Dermis microvascular lymphatic vessel endothelial cell (primary cell): ENCODE measurements around the gene AOAH. TPM values are rescaled to one million over a fixed set of nuclear protein-coding genes. Genes with fewer than 3 reads are reported as not detected.
"Not testable (repeated sequence)": the region's sequence is repeated elsewhere in the genome, so short reads cannot be mapped to it uniquely, and the experiment has no call there.

Source experiments
- DNase-seq, 2 donors: peaks; one replicate each; pipeline versions ENCODE4 v3.0.0 to v3.0.0-alpha.2; 2010; ENCODE audit warnings: low read depth in 2 of 2
- total RNA-seq: library from RNA; depleted of rRNA; stranded (reverse); fragments of >200 nt; gene quantifications from 2 replicates; pipeline ENCODE4 v1.2.1, GENCODE V29; 2014

AOAH gene
- total RNA-seq, 1 donor from 2014 or later = 0.13 TPM

DNA sequence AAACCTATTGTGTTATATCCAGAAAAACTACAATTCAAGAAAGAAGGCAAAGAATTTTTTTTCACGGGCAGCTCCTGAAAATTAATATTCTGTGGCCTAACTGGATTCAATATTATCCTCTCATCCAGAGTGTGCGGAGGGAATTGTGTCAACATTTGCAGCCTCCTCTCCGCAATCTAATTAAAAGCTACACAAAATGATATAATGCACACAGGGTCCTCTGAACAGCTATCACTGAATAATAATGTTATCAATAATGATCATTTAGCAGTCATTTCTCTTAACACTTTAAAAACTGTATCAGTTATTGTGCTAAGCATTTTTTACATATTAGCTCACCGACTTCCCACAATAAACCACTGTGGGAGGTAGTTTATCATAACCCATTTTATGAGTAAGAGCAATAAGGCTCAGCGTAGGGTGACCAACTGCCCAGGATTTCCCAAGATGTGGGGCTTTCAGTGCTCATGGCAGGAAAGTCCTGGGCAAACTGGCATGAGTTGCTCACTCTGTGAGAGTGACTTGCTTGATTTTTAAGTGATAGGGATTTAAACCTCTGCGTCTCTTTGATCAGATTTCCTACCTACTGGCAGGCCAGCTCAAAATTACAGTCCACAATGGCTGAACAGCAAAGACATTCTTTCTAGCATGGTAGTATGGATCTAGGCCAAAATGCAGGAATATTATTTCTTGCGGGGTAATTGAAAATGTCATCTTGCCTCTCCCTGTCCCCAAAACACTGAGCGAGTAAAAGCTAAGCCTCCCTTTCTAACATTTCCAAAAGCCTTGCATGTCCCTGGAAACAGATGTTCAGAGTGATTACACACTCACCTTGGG is 65.7 kb downstream of the AOAH start:
- DNase-seq = peak; percentile 49 to 79

DNA sequence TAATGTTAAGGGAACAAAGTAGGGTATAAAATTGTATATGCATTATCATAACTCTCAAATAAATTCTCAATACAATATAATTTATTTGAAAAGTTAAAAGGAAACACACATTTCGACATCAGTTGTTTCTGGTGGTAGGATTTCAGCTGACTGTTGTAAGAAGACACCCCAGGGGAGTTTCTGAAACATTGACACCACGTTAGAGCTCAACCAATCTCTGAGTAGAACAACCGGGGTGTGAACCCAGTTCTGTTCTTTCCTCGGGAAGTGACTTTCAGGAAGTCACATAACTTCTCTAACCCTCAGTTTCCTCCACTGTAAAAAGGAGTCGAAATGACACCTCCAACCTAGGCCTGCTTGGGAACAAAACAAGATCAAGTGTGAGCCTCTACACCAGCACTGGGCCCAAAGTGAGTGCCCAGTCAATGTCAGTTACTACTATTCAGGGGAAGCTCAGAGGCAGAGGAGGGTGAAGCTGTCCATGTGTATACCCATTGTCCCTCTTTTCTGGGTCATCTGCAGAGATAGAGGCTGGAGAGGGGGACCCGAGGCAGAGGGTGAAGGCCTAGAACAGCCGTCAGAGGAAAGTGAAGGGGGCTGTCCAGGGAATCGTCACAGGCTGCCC is 67.1 kb downstream of the AOAH start:
- no peak for DNase-seq

DNA sequence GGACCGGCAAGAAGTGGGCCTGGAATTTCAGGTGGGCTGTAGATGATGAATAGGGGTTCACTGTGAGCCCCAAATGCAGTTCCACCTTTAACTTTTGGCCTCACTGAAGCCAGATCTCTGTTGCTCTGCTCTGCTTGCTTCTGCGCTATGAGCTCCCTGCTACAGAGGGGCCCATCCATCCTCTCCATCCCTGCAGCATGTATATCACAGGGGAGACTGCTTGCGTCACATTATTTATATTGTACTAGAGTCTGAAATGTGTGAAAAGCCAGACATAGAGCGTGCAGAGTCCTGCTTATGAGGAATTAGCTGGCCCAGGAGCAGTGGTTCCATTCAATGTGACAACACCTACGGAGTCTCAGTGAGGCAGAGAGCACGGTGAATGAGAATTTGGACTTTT is 69.9 kb downstream of the AOAH start:
- DNase-seq = no peak

DNA sequence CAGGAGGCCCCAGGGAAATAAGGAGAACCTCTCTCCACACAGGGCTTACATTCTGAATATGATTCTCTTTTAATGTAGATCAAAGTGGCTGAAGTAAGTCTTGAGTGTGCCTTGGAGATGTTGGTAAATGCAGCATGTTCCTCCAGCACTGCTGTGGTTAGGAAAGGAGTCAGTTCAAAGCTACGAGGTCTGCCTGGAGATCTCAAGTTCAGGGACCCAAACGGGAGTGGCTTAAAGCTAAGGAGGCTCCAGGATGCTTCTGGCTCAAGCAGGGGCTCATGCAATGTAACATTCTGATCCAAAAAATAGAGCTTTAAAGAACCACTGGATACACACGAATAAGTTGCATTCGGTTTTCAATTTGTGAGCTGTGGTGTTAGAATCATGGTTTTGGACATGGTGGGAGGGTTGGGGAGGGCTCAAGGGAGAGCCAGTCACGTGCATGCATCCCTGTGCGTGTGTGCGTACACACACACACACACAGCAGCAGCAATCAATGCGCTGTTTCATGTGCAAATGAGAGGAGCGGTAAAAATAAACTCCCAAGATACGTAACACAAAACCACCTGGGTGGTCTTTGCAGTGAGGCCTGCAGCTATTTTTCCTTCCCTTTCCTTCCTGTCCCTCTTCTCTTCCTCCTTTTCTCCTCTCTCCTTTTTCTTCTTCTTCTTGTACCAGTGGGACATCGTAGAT is 70.5 kb downstream of the AOAH start:
- DNase-seq = no peak

DNA sequence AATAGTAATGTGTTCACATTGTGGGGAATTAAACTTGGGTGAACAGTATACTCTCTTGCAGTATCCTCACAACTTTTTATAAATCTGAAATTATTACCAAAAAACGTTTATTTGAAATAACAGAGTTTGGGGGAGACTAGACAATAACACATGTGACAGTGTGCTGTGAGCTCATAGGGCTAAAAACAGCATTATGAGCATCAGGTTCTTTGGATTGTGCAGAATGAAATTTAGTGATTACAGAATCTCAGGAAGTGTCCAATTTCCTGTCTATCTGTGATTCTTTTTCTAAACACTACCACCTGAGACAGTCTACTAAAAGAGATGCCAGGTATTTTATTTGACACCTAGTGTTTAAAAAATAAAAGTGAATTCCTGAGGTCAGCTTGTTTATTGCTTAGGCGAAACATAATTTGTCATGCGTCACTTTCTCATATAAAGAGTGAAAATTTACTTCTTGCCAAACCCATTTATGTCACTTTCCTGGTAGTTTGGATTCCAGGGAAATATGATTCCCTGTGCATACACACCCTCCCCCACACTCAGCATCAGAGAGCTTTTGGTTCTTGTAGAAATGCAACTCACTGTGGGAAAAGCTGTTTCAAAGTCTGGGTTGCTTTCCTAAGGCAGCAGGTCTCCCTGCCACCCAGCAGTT is 71.2 kb downstream of the AOAH start:
- DNase-seq = peak; percentile 36 to 40

DNA sequence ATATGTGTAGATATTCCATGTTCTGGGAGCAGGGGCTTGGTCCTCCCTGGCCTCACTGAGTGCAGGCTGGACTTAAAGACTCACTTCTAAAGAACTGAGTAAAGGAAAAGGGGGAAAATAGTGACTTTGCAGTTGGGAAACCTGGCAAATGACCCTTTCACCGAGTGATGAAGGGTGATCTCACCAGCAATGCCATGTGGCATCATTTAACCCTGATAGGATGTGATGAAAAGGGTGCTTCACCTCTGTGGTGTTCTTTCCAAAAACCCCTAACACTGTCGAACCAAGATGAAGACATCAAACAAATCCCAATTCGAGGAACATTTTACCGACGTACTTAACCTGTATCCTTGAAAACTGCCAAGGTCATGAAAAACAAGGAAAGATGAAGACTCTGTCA is 71.9 kb downstream of the AOAH start:
- DNase-seq = no peak

DNA sequence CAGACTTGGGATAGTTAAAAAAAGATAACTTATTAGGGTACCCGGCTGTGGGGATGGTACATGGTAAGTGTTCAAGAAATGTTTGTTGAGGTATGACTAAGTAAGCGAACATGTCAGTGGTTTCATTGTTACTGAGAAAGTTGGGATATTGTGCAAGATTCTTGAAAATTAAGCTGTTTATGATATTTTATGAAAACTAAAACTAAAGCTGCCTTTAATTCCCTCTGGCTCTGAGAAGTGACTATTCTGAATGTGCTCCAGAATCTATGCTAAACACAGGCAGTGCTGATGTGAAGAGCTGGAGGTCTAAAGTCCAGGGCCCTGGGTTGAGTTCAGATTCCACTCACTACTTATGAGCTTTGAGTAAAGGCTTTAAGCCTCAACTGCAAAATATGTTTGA is 72.9 kb downstream of the AOAH start:
- DNase-seq = no peak

DNA sequence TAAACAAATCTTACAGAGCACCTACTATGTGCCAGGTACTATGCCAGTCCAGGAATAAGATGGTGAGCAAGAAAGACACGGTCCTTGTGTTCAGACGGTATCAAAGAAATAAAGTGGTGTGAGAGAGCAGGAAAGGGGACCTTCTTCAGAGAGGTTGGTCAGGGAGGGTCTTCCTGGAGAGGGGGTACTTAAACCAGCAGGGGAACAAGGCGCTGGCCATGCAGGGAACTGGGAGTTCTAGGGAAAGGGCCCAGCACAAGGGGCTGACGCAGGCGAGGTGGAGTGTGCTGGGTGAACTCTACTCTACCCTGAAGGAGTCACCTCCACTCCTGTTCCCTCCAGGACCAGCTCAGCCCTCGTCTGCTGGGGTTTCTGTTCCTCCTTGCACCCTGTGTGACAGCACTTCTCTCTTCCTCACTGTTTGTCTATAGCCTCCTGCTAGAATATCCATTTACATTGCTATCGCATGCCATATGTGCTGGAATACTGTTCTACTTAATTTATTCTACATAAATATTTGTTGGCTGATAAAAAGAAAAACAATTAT is 73.5 kb downstream of the AOAH start:
- DNase-seq = no peak

DNA sequence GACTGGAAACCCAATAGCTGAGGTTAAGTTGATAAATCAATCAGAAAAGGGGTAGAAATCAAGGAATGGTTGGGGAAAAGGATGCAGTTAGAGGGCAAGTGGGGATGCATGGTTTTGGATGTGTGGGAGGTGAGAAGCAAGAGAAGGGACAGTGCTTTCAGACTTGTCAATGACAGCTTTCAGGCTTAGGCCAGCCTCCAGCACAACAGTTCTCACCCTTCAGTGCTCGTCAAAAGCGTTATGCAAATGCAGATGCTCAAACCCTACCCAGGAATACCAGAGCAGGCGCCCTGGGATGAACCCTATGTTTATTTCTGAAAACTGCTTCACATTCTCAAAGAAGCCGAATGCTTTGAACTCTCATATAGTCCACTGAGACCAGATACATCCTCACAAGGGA is 74.0 kb downstream of the AOAH start:
- DNase-seq = no peak

DNA sequence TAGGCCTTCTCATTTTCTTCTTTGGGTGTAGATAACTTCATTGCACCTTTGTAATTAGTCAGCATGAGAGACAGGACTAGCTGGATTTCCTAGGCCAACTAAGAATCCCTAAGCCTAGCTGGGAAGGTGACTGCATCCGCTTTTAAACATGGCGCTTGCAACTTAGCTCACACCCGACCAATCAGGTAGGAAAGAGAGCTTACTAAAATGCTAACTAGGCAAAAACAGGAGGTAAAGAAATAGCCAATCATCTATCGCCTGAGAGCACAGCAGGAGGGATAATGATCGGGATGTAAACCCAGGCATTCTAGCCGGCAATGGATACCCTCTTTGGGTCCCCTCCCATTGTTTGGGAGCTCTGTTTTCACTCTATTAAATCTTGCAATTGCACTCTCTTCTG is 75.0 kb downstream of the AOAH start:
- not testable (repeated sequence) for DNase-seq

DNA sequence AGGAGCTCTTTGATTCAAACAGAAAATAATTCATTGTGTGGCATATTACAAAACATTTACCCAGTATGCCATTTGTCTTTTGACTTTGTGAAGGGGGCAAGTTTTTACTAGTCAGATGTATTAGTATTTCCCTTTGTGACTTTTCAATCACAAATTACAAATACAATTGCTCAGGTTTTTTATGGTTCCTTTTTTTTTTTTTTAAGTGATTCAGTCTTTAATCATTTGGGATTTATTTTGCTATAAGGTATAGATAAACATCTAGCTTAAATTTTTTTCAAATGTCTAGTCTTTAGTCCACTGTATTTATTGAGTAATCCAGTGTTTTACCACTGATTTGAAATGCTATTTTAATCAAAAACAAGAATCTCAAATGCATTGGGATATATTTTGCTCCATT is 75.9 kb downstream of the AOAH start:
- DNase-seq = no peak

DNA sequence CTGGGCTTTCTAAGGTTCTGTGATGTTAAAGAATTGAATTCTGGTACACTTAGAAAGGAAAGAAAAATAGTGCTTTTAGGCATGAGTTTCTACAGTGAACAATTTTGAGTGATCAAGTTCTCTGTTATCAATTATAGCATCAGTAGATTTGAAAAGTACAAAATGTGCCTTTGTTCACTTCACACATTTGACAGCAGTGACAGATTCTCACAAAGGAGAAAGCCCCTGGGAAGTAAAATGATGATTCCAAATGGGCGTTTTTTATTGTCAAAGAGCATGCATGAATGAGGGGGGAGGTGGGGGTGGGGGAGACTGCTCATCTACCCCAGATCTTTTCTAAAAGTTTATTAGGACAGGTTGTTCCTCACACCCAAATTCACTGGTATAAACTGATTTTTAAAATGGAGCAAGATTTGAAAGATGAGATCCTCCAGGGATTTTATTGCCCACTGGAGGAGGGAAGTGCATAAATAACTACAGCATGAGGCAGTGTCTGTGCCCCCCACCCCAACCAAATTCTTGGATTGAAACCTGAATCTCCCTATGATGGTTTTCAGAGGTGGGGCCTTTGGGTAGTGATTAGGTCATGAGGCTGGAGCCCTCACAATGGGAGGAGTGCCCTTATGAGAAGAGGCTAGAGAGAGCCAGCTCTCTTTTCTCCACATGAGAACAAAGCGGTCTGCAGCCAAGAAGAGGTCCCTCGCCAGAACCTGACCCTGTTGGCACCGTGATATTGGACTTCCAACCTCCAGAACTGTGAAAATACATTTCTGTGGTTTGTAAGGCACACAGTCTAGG is 79.5 kb downstream of the AOAH start:
- no peak for DNase-seq

DNA sequence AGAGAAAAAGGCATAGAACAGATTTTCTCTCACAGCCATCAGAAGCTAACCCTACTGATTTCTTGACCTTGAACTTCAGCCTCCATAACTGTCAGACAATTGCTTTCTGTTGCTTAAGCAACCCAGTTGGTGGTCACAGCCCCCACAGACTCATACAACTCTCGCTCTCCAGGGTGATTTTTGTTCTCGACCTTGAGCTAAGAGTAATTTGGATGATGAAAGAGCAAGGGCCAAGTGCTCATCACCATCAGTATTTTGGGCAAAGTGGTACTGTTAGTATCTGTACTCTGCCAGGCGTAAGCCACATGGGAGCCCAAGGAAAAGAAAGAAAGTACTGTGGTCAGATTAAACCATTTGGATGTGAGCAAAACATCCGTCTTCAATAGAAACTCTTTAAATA is 81.9 kb downstream of the AOAH start:
- no peak for DNase-seq

DNA sequence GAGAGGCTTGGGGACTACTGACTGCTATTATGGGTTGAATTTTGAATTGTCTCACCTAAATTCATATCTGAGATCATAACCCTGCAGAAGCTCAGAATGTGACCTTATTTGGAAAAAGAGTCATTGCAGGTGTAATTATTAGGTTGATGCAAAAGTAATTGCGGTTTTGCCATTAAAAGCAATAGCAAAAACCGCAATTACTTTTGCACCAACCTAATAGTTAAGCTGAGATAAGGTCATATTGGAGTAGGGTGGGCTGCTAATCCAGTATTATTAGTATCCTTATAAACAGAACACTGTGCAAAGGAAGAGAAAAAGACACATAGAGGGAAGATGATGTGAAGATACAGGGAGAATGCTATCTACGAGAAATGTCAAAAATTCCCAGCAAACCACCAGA is 82.3 kb downstream of the AOAH start:
- no peak for DNase-seq

DNA sequence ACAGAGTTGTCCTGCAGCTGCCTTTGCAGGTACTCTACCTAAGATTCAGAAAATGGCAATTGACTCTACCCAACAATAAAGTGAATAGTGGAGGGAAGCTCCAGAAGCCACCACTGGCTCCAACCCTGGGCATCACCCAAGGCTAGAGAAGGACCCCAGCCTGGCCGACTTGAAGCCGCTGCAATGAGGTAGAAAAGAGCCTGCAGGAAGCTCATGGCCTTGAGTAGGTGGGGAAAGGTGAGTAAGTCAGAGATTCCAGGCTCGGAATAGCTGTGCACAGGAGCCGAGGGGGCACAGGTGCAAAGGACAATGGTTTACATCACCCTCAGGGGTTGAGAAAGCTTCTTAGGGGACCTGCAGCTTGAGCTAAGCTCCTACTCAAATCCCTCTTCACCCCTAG is 83.6 kb downstream of the AOAH start:
- DNase-seq = no peak

DNA sequence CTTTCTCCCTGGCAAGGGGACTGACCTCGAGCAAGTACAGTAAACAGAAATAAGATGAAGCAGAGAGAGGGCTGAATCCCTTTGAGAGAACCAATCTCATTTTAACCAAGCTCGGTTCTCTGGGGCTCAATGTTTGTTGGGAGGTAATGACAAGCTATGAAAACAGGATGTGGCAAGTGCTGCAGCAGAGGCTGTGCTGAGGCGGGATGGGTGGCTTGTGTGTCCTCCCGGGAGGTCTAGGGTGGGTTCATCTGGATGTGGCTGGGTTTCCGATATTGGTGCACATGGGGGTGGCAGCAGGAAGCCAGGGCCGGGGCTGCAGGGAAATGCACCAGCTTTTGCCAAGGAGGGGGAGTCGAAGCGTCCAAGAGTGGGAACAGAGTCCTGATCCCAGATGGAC is 84.5 kb downstream of the AOAH start:
- DNase-seq = no peak

DNA sequence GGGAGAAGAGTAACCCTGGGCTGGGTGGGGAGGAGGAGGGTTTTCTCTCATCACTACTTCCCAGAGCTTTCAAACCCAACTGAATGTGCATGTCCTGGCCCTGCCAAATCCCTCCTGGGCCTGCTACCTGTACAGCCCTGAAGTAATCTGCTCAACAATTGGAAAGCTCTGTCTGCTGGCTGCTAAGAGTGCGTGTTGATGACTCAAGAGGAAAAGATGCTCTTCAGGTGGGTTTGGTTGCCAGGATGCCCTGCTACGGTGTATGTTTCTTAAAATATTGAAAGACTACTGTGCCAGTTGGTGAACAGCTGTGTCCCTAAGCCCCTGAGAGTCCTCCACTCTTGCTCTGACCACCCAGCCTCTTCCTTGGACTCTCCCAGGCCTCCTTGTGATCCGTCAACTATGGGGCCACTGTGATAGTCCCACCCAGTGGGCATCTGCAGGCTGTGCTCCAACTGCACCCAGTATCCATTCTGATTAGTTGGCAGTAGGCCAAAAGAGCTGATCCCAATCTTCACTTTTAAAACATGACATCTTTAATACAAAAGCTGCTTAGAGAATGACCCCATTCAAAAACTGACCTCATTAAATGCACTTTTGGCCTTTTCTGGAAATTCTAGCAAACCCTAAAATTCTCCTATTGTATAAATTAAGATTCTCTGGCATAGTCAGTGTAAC is 85.6 kb downstream of the AOAH start:
- no peak for DNase-seq

DNA sequence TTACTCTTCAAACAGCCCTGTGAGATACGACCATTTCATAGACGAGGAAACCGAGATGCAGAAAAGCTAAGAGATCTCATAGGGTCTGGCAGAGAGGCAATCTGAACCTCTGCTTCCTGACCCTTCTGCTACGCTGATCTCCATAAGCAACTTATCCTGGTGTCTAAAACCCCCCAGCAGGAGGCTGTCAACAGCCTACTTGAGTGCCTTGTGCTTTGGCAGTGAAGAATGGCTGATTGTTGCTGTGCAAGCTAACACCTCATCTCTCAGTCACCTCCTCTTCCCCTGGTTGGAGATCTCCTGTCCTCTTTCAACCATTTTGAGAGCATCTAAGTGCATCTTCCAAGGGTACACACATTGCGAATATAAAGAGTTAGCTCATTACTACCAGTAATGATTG is 86.2 kb downstream of the AOAH start:
- no peak for DNase-seq

DNA sequence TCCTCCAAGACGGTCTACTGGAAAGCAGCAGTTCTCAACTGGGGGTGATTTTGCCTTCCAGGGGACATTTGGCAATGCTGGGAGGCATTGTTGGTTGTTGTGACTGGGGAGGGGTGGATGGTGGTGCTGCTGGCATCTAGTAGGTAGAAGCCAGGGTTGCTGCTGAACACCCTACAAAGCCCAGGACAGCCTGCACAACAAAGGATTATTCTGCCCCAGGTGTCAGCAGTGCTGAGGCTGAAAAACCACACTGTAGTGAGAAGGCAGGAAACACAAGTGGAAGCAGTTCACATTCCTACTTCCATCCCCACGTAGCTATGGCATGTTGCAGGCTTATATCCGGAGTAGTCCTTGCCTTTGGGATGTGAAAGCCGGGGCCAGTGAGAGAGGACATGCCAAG is 86.9 kb downstream of the AOAH start:
- peak in 1 of 2 donors; percentile 5 for DNase-seq

DNA sequence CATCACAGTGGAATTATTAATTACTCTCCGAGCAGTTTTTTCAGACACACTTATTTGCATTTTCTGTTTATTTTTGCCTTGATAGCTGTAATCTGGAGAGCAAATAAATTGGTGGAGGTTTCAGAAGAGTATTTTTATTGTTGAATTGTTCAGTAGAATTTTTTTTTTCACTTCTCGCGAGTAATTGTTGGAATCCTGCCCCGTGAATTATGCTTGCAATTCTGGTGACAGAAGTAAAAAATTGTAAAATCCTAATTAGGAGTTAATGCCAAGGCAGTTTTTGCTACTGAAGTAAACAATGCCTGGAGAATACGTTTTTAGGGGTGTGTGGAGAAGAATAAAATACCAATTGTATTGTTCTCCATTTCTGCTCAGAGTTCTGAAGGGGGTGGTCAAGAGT is 88.2 kb downstream of the AOAH start:
- no peak for DNase-seq

DNA sequence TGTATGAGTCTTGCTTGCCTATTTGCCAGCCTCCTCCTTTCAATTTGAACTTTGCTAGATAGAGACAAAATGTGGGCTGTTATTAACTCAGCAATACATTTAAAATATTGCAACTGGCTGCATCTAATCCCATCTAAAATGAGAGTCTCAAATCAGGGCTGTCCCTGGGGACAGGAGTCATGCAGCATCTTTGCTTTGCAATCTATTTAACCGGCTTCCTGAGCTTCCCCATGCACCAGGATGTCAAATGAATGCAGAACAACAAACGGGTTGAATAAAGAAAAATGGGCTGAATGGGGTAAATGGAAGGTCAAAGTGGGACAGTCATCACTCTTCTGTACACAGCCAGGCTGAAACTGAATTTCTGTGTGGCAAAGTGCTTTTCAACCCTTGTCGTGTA is 89.2 kb downstream of the AOAH start:
- DNase-seq = no peak
